ENCODE data around the gene NEXN. TPM values are rescaled to one million over a fixed set of nuclear protein-coding genes. Genes with fewer than 3 reads are reported as not detected.
A peak's percentile ranks its signal among the peaks of the same experiment; 100 is the strongest.

NEXN gene
- total RNA-seq, 2 experiments from 2014 or later, result 2.4 to 2.8 TPM

DNA sequence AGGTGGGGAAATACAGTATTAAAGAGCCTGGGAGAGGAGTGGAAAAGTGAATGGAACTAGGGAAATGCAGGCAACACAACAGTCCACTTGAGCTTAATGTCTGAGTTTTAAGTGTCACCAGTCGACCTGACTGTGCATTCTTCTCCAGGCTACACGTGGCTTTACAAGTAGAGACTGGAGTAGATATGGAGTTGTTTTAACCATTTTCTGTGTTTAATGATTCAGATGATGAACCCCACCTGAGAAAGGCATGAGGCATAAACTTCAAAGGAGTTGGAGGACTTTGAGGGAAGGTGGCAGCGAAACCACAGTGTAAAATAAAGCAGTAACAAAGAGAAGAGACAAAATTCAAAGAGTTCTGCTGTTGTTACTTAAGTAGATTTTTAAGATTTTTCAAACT lies 77.9 kb downstream of the NEXN start:
- intact Hi-C loops (cut with micrococcal nuclease), result no loop called here
- ATAC-seq, result peak; percentile 57
- no peak for DNase-seq
- ChIA-PET CTCF (interaction anchor here (0.8 kb wide), 1 partner anchor 12 kb away, joined by 3 read pairs; no protein-coding TSS in a partner anchor), POLR2A (interaction anchor here (0.6 to 8.0 kb wide), 11 partner anchors 10 to 144 kb away, joined by 3 to 76 read pairs (median 3); partner anchors contain the start of genes DNAJB4 and FUBP1)
- no peak overlapping the region for H3K4me3 Mint-ChIP-seq
- peaks cover 67% of the 10 kb centered on the region for H3K36me3 Mint-ChIP-seq (ENCODE audit: low read depth)
- peak overlapping the region; percentile 68 for H3K27ac Mint-ChIP-seq
- peaks cover 59% of the 10 kb centered on the region for H3K4me1 Mint-ChIP-seq (ENCODE audit: low read depth)
- H3K9me3 Mint-ChIP-seq, result no peaks in the 10 kb centered on the region
- TF ChIP-seq CTCF (IDR thresholded peaks at IDR 0.05), result no peak
- no peaks in the 10 kb centered on the region for H3K27me3 Mint-ChIP-seq

GRCh38 chr1:77970192-77970591 lies 81.8 kb downstream of the NEXN start:
- no peak for ATAC-seq
- DNase-seq, result no peak
- POLR2A ChIA-PET, result interaction anchor here (0.9 to 8.0 kb wide), 5 partner anchors 6 to 20 kb away, joined by 3 to 76 read pairs (median 3); partner anchors contain the start of gene FUBP1
- Mint-ChIP-seq H3K36me3 (ENCODE audit: low read depth) (peaks cover 58% of the 10 kb centered on the region), H3K27me3 (no peaks in the 10 kb centered on the region), H3K27ac (no peak overlapping the region), H3K9me3 (no peaks in the 10 kb centered on the region), H3K4me3 (no peak overlapping the region), H3K4me1 (ENCODE audit: low read depth) (peaks cover 69% of the 10 kb centered on the region)
- TF ChIP-seq CTCF (IDR thresholded peaks at IDR 0.05), result no peak
- CTCF ChIA-PET, result no interaction called here
- intact Hi-C loops (cut with micrococcal nuclease), result no loop called here

- H3K4me3 Mint-ChIP-seq, result peak overlapping the region; percentile 11
- H3K36me3 Mint-ChIP-seq (ENCODE audit: low read depth), result peaks cover 58% of the 10 kb centered on the region
- peak overlapping the region; percentile 55 for H3K27ac Mint-ChIP-seq
- DNase-seq (no peak), ATAC-seq (no peak)
- intact Hi-C loops (cut with micrococcal nuclease), result no loop called here
- H3K9me3 Mint-ChIP-seq, result no peaks in the 10 kb centered on the region
- CTCF ChIA-PET, result no interaction called here
- peaks cover 67% of the 10 kb centered on the region for H3K4me1 Mint-ChIP-seq (ENCODE audit: low read depth)
- H3K27me3 Mint-ChIP-seq, result no peaks in the 10 kb centered on the region
- TF ChIP-seq CTCF (IDR thresholded peaks at IDR 0.05), result no peak
- POLR2A ChIA-PET, result interaction anchor here (0.7 to 7.1 kb wide), 3 partner anchors 6 to 17 kb away, joined by 3 to 76 read pairs (median 14); no protein-coding TSS in a partner anchor
These were observed 83.7 kb downstream of the NEXN start for GRCh38 chr1:77972080-77972479.

GRCh38 chr1:77975386-77975785 lies 87.0 kb downstream of the NEXN start:
- peak overlapping the region; percentile 90 for H3K27ac Mint-ChIP-seq
- peaks cover 40% of the 10 kb centered on the region for H3K36me3 Mint-ChIP-seq (ENCODE audit: low read depth)
- TF ChIP-seq CTCF (IDR thresholded peaks at IDR 0.05), result no peak
- no peaks in the 10 kb centered on the region for H3K27me3 Mint-ChIP-seq
- intact Hi-C loops (cut with micrococcal nuclease), result no loop called here
- DNase-seq (no peak), ATAC-seq (no peak)
- no peak overlapping the region for H3K4me3 Mint-ChIP-seq
- no peaks in the 10 kb centered on the region for H3K9me3 Mint-ChIP-seq
- ChIA-PET POLR2A (interaction anchor here (1.2 to 7.1 kb wide), 5 partner anchors 9 to 69 kb away, joined by 4 to 76 read pairs (median 16); partner anchors contain the start of gene DNAJB4), CTCF (interaction anchor here (1.2 kb wide), 1 partner anchor 139 kb away, joined by 6 read pairs; no protein-coding TSS in a partner anchor)
- peaks cover 43% of the 10 kb centered on the region for H3K4me1 Mint-ChIP-seq (ENCODE audit: low read depth)

DNA sequence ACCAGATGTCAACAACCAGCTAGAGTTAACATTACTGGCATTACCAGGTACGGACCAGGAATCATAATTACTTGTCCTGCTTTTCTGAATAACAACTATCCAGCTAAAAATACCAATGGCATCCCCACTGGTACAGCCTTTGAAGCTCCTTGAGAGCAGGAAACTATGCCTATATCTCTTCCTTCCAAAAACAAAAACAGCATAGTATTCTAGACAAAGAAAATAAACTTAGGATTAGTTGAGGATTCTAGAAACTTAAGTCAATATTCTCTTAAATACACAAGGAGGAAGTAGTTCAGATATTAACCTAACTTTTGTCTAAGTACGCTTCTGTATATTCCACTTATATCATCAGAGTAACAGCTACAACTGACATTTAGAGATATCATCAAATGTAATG lies 87.5 kb downstream of the NEXN start:
- ATAC-seq (no peak), DNase-seq (no peak)
- Mint-ChIP-seq H3K36me3 (ENCODE audit: low read depth) (peaks cover 41% of the 10 kb centered on the region), H3K27ac (peak overlapping the region; percentile 90), H3K4me3 (no peak overlapping the region), H3K4me1 (ENCODE audit: low read depth) (peaks cover 45% of the 10 kb centered on the region), H3K9me3 (no peaks in the 10 kb centered on the region), H3K27me3 (no peaks in the 10 kb centered on the region)
- no peak for TF ChIP-seq CTCF (IDR thresholded peaks at IDR 0.05)
- ChIA-PET CTCF (interaction anchor here (1.2 kb wide), 1 partner anchor 138 kb away, joined by 6 read pairs; no protein-coding TSS in a partner anchor), POLR2A (interaction anchor here (0.7 to 7.1 kb wide), 9 partner anchors 10 to 294 kb away, joined by 3 to 76 read pairs (median 4); partner anchors contain the start of genes DNAJB4 and ZZZ3)
- intact Hi-C loops (cut with micrococcal nuclease), result no loop called here

Data from activated CD8-positive, alpha-beta T cell treated with anti-CD3 and anti-CD28 coated beads for 36 hours (primary cell).